Nephron (organoid): ENCODE measurements around the gene RBBP8NL.

ENCODE experiments used
- H3K27ac Mint-ChIP-seq, 3 experiments: 2 replicates each; pipeline ENCODE4 v1.8.0; 2020; ENCODE audit warnings: mixed read lengths in 3 of 3, mild to moderate bottlenecking in 2 of 3, moderate library complexity in 1 of 3
- H3K27me3 Mint-ChIP-seq: 2 replicates; pipeline ENCODE4 v1.8.0; 2021; ENCODE audit warnings: low read depth, mild to moderate bottlenecking, moderate library complexity, mixed read lengths
- H3K36me3 Mint-ChIP-seq: 2 replicates; pipeline ENCODE4 v1.8.0; 2020; ENCODE audit warnings: low read depth, mixed read lengths
- H3K4me1 Mint-ChIP-seq: 2 replicates; pipeline ENCODE4 v1.8.0; 2020; ENCODE audit warnings: mixed read lengths
- H3K4me3 Mint-ChIP-seq, 3 experiments: 2 replicates each; pipeline ENCODE4 v1.8.0; 2020; ENCODE audit warnings: mild to moderate bottlenecking in 3 of 3, mixed read lengths in 3 of 3, moderate library complexity in 2 of 3
- H3K9me3 Mint-ChIP-seq: 2 replicates; pipeline ENCODE4 v1.8.0; 2020; ENCODE audit warnings: mixed read lengths
- TF ChIP-seq, protein P1 (sequence below), 3 experiments: fragments of 200-600 bp; sonication (generic); IDR thresholded peaks; one replicate each; pipeline ENCODE4 v1.5.0; 2021; ENCODE audit warnings: antibody characterized with exemption in 3 of 3; ENCODE audit not compliant: unreplicated experiment in 3 of 3

The RBBP8NL gene

DNA sequence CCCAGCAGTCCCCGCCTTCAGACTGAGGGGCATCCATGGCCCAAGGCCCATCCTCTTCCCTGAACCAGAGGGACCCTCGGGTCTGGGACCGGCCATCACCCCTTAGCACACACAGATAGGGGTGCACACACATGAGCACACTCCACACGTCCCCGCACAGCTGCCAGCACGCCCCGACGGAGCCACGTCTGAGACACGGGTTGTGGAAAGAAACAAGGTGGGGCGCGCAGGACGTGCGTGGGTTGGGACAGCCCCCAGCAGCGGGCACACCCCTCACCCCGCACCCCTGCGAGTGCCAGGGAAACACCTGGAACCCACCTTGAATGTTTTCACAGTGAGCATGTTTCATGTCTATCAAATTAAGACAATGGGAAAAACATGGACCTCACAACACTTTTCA, 42.0 kb upstream of the RBBP8NL start:
- TF ChIP-seq, protein P1, sequence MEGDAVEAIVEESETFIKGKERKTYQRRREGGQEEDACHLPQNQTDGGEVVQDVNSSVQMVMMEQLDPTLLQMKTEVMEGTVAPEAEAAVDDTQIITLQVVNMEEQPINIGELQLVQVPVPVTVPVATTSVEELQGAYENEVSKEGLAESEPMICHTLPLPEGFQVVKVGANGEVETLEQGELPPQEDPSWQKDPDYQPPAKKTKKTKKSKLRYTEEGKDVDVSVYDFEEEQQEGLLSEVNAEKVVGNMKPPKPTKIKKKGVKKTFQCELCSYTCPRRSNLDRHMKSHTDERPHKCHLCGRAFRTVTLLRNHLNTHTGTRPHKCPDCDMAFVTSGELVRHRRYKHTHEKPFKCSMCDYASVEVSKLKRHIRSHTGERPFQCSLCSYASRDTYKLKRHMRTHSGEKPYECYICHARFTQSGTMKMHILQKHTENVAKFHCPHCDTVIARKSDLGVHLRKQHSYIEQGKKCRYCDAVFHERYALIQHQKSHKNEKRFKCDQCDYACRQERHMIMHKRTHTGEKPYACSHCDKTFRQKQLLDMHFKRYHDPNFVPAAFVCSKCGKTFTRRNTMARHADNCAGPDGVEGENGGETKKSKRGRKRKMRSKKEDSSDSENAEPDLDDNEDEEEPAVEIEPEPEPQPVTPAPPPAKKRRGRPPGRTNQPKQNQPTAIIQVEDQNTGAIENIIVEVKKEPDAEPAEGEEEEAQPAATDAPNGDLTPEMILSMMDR (IDR thresholded peaks at IDR 0.05; ENCODE audit: unreplicated experiment in 3 of 3) = no peak
- Mint-ChIP-seq H3K4me1 (peaks cover 11% of the 10 kb centered on the region), H3K36me3 (no peaks in the 10 kb centered on the region), H3K9me3 (peaks cover 2% of the 10 kb centered on the region), H3K27ac (no peak overlapping the region), H3K27me3 (peaks cover 44% of the 10 kb centered on the region), H3K4me3 (no peak overlapping the region)

DNA sequence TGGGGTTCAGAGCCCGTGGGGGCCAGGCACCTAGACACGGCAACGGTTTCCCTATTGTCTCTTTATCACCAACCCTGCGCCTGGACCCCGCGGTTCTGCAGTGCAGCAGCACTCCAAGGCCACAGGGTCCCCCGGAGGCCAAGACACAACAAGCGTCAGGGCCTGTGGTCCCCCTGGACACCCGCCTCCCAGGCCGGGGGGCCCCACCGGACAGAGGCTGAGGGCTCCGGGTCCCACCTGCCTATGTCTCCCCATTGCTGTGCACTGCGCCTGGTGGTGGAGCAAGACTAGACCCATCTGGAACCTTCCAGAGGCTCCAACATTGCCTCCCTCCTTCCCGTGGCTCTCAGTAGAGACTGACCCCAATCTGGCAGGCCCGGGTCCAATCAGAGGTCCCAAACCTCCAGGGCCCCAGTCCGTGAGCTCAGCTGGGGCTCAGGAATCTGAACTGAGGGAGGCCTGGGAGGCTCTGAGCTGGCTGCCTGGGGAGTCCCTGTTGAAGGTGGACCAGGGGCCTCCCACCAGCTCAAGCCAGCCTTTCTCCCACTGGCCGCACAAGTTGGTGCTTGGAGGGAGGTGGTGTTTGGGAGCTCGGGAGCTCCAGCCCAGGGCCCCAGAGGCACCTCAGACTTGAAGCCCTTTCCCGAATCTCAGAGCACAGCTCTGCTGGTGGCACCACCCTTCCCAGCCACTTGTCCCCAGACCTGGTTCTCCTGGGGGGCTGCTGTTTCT, 39.6 kb upstream of the RBBP8NL start:
- Mint-ChIP-seq H3K9me3 (no peaks in the 10 kb centered on the region), H3K4me3 (no peak overlapping the region), H3K4me1 (peaks cover 22% of the 10 kb centered on the region), H3K36me3 (no peaks in the 10 kb centered on the region), H3K27me3 (peaks cover 34% of the 10 kb centered on the region), H3K27ac (no peak overlapping the region)
- TF ChIP-seq, protein P1 (IDR thresholded peaks at IDR 0.05; ENCODE audit: unreplicated experiment in 3 of 3) = no peak

DNA sequence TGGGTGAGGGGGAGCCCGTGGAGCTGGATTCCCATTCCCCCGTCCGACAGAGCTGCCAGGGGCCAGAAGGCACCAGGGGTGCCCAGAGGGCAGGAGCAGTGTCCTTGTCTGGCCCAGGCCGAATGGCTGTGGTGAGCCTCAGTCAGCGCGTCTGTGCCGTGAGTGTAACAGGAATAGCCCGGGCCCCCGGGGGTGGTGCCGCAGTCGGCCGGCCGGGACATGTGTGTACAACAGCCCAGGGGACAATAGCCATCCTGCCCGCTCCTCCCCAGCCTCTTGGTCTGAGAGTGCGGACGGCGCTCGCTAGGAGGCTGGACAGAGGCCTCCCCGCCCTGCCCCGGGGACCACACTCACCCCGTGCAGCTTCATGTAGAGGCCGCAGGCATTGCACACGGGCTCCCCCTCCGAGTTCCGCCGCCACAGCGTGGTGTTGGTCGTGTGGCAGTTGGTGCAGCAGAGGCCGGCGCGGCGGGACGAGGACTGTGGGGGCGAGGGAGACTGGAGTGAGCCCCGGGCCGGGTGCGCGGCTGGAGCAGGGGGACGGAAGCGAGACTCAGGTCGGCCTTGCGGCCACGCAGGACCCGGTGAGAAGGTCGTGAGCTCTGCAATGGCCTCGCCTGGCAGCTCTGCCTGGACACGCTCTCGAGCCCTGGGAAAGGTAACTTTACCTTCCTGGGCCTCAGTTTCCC, 38.9 kb upstream of the RBBP8NL start:
- H3K4me1 Mint-ChIP-seq = peaks cover 22% of the 10 kb centered on the region
- peaks cover 29% of the 10 kb centered on the region for H3K27me3 Mint-ChIP-seq
- H3K9me3 Mint-ChIP-seq = no peaks in the 10 kb centered on the region
- TF ChIP-seq, protein P1 (IDR thresholded peaks at IDR 0.05; ENCODE audit: unreplicated experiment in 3 of 3) = no peak
- H3K36me3 Mint-ChIP-seq = no peaks in the 10 kb centered on the region
- H3K4me3 Mint-ChIP-seq = no peak overlapping the region
- no peak overlapping the region for H3K27ac Mint-ChIP-seq

DNA sequence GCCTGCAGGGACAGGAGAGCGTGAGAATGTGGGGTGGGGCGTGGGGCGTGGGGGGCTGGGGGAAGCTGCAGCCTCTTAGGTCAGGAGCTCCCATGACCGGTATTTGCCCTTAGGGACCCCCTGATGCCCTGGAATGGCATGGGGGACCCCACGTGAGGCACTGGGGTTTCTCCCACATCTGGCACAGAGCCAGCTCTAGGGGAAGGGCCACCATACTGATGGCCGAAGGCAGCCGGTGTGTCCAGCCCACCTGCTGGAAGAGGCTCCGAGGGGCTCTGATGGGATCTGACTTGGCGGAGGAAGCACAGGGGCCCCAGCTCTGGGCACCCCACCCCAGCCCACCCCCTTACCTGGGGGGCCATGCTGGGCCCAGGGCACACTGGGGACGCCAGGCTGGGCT, 37.7 kb upstream of the RBBP8NL start:
- H3K27me3 Mint-ChIP-seq = peaks cover 30% of the 10 kb centered on the region
- H3K36me3 Mint-ChIP-seq = no peaks in the 10 kb centered on the region
- H3K4me3 Mint-ChIP-seq = no peak overlapping the region
- H3K9me3 Mint-ChIP-seq = no peaks in the 10 kb centered on the region
- TF ChIP-seq, protein P1 (IDR thresholded peaks at IDR 0.05; ENCODE audit: unreplicated experiment in 3 of 3) = no peak
- H3K27ac Mint-ChIP-seq = no peak overlapping the region
- H3K4me1 Mint-ChIP-seq = peaks cover 25% of the 10 kb centered on the region

DNA sequence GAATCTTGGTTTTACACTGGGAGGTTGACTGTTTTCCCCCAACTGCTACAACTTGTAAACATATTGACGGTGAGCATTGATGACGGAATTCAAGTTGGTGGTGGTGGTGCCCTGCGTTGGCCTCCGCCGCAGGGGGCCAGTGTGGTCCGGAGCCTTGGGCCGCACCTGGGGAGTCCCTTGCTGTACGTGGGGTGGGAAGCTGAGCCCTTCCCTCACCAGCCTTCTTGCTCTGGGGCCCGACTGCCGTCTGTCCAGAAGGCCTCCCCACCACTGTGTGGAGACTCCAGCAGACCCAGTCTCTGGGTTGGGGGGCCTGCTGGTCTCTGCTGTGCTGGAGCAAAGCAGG, 37.1 kb upstream of the RBBP8NL start:
- Mint-ChIP-seq H3K36me3 (no peaks in the 10 kb centered on the region), H3K9me3 (no peaks in the 10 kb centered on the region), H3K27me3 (peaks cover 24% of the 10 kb centered on the region), H3K27ac (peak overlapping the region in 1 of 3 experiments; percentile 35), H3K4me1 (peaks cover 19% of the 10 kb centered on the region), H3K4me3 (no peak overlapping the region)
- TF ChIP-seq, protein P1 (IDR thresholded peaks at IDR 0.05; ENCODE audit: unreplicated experiment in 3 of 3) = no peak
